ENCODE data around the gene RNF25.
"Not testable (repeated sequence)": the region's sequence is repeated elsewhere in the genome, so short reads cannot be mapped to it uniquely, and the experiment has no call there.

The RNF25 gene

DNA sequence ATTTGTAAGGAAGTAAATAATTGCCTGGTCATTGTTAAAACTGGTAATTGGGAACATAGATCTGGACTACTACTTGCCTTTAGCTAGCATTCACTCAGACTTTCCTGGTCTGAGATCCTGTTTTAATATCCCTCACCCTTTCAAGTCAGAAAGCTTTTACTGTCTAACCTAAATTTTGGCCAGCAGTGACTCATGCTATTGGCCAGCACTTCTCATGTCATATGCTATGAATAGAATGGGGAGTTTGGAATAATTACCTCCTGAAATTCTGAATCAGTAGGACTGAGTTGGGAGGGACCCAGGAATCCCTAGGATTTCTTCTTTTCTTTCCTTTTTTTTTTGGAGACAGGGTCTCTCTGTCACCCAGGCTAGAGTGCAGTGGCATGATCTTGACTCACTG lies 19.4 kb upstream of the RNF25 start:
- intact Hi-C loops (cut with DNase I) = no loop called here
- no peak for DNase-seq

DNA sequence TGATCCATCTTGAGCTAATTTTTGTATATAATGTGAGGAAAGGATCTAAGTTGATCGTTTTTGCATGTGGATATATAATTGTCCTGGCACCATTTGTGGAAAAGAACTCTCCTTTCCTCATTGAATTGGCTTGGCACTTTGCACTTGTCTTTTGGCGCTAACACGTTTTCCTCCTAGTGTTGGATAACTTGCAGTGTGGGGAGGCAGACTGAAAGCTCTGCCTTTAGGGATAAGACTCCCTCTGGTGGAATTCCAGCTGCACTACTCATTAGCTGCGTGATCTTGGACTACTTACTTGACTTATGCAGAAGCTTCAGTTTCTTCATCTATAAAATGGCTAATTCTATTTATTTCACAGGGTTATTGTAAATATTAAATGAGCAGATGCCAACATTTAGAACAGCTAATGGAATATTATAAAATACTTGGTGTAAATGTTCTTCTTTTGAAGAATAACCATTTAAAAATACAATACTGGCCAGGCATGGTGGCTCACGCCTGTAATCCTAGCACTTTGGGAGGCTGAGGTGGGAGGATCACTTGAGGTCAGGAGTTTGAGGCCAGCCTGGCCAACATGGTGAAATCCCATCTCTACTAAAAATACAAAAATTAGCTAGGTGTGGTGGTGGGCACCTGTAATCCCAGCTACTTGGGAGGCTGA lies 15.7 kb upstream of the RNF25 start:
- intact Hi-C loops (cut with DNase I) = not testable (repeated sequence)
- DNase-seq = peak in 36 of 42 donors; percentile 20 to 89 (median 66)

DNA sequence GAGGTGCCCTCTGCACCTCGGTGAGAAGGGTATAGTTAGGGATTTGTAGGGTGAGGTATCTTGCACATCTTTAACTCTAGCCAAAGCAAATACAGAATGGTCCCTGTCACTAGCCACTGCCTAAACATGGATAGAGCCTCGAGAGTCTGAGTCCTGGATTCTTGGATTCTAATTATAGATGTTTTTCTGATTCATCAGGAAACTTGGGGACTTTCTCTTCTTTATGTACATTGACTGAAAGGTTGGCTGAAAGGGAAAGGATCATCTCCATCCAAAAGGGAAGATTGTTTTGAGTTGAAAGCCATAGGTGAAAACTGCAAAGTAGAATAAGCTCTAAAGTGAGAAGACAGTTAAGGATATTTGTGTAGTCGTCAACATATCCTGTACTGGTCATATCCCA lies 8.3 kb upstream of the RNF25 start:
- intact Hi-C loops (cut with DNase I) = no loop called here
- DNase-seq = no peak

DNA sequence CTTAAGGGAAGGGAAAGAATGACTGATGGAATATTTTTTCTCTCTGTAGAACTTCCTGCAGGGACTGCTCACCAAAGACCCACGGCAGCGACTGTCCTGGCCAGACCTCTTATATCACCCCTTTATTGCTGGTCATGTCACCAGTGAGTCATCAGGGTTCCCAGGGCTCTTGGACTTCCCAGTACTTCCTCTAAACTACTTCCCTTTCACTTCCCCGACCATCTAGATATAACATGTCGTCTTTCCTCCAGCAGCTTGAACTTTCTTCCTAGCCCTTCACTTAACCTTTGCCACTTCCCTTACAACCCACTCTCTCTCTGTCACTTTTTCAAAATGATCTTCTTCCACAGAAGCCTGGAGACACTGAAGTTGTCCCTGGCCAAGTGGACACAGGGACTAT lies 7.3 kb upstream of the RNF25 start:
- intact Hi-C loops (cut with DNase I) = no loop called here
- no peak for DNase-seq

DNA sequence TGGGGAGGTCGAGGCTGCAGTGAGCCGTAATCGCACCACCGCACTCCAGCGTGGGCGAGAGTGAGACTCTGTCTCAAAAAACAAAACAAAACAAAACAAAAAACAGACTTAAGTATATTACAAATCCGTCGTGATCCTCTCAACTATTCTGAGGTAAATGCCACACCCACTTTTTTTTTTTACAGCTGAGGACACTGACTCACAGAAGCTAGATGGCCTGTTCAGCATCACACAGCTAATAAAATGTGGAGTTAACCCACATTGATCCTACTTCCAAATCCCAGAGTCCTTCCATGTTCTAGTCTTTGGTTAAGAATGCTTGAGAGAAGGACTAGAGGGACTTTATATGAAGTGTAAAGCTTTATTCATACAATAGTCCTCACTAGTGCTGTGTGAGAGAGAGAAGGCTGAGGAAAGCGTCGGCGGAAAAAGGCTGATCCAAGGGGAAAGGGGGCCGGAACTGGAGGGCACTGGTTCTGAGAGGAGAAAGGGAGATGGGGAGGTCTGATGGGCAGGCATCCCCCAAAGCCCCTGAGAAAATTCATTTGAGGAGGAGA lies 627 bp downstream of the RNF25 start:
- intact Hi-C loops (cut with DNase I) = loop anchor here (5.0 kb wide), 1 partner anchor 41 kb away; the partner anchor contains the start of gene TTLL4
- DNase-seq = no peak

DNA sequence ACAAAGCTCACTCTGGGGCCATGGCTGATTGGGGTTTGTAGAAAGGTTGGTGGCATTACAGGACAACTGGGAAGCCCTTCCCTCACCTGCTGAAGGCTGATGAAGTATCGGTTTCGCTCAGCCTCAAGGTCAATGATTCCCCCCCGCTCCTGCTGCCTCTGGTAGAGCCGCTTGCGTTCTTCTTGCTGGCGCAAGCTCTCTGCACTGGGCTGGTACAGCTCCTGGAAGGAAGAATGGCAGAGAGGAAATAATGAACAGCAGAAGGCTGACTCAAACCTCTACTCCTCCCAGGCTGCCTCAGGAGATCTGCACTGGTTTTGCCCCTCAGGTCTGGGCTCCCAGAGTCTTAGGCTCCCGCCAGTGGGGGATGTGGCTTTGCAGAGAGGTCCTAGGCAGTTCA lies 7.1 kb downstream of the RNF25 start:
- no peak for DNase-seq

DNA sequence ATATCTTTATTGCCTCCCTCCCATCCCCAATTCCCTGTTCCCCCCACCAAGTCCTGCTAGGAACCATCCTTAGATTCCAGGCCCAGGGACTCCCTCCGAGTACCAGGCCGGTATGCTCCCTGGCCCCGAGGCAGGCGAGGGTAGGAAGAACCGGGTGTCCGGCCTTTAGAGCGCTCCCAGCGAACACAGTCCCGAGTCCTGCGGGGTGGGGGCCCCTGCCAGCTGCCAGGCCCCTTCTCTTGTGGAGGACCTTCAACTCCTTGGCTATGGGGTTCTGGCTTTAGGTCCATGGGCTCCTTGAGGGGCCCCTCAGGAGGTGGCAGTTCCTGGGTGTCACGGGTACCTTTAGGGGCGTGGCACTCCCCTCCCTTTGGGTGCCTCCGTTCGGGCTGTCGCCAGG lies 7.9 kb downstream of the RNF25 start:
- no peak for DNase-seq
- intact Hi-C loops (cut with DNase I) = no loop called here

More for the DNA sequence above, 7.1 kb downstream of the RNF25 start:
- intact Hi-C loops (cut with DNase I) = no loop called here

DNA sequence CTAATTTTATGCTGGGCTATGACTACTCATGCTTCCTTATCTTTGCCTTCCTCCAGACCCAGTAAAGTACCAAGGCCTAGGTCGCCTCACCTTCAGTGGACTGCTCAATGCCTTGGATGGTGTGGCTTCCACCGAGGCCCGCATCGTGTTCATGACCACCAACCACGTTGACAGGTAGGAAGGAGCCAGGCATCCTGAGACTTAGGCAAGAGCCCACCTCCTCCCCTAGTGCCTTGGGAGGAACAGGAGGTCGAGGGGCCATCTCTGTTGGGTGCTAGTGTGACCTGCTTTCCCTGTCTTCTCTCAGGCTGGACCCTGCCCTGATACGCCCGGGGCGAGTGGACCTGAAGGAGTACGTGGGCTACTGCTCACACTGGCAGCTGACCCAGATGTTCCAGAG lies 9.0 kb downstream of the RNF25 start:
- DNase-seq = no peak
- intact Hi-C loops (cut with DNase I) = no loop called here

DNA sequence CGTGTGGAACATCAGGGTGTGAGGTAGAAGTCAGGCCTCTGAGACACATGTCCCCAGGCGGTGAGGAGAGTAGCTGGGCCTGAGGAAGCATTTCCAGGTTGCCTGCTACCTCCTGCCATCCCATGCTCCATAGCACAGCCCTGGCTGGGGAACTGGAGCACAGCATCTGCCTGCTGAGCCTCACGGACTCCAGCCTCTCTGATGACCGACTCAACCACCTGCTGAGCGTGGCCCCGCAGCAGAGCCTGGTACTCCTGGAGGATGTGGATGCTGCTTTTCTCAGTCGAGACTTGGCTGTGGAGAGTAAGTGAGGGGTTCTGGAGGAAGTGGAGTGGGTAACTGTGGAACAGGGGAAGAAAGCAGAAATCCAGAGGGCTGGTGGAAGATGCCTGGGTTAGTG lies 9.4 kb downstream of the RNF25 start:
- no peak for DNase-seq
- intact Hi-C loops (cut with DNase I) = no loop called here

DNA sequence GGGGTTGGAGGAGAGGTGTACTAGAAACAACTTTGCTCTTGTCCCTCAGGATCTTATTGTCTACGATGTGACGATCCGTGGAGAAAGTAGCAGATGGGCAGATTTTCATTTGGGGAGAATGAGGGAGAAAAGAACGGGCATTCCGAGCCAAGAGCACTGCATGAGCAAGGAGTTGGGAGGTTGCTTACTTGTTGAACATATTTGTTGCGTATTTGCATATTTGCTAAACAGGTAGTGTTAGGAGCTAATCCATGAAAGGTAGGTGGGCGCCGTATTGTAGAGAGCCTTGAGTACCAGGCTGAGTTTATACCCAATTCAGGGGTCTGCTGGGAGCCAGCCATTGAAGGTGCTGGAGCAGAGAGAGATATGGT lies 11.8 kb downstream of the RNF25 start:
- DNase-seq = no peak
- intact Hi-C loops (cut with DNase I) = loop anchor here (5.0 kb wide), 1 partner anchor 258 kb away; no protein-coding TSS in a partner anchor

DNA sequence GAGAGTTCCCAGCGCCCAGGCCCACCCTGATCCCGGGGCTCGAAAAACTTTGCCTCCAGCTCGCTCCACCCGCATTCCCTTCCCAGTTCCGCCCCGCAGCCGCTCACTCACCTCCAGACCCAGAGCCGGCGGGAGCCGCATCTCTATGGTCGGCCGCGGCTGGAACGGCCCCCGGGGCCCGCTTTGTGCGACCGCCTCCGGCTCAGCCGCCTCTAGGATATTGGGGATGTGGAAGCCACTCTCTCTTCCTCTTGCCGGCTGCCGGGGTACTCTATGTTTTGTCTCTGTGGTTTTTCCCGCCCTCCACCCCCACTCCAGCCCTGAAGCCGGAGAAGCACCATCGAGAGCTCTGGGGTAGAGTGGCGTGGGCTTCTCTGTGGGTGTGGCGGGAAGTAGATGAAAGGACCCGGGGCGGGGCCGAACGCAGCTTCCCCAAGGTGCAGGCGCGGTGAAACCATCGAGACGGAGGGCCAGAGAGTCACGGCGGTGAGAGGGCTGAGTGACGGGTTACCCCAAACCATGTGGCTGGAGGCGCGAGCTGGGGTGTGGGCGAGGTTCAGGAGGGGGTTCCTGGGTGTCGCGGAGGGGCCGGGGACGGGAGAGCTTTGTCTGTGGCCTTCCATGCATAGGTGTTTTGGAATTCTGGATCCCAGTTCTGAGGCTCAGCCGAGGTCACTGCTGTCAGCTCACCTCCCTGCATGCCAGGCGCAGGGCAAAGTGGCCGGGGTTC lies 12.4 kb downstream of the RNF25 start, which contains the start of the genes BCS1L and ZNF142:
Gene BCS1L, plus strand, starts transcription at position 426 of the 730 bp plus-strand sequence. CDS start 1,305 bp downstream, outside the sequence.
Gene ZNF142, minus strand, starts transcription at position 366 of the 730 bp plus-strand sequence. CDS start 3,194 bp downstream, outside the sequence.
- DNase-seq = peak; percentile 90 to 98 (median 95)
- intact Hi-C loops (cut with DNase I) = loop anchor here (5.0 kb wide), 1 partner anchor 257 kb away; no protein-coding TSS in a partner anchor

DNA sequence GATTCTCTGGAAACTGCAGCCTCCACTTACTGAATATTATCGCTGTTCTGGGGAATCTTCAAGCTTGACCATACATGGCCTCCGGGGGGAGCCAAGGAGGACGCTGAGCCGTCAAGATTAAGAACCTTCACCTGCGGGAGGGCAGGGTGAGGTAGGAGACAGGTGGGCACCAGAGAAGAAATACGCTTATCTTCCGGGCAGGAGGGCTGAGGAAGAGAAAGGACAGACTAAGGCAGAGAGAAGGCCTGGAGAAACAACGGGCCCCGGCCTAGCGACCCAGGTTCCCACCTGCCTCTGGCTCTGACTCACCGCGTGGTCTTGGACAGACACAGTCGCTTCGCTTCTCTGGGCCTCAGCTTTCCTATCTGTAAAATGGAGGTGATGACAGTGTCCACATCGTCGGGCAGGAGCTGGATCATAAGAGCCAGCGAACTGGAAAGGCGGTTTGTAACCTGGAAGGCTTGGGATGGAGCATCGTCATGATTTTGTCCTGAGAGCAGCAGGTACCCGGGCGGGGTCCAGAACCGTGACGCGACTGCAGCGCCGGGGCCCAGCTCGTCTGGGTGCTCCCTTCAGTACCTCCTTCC lies 13.0 kb downstream of the RNF25 start:
- intact Hi-C loops (cut with DNase I) = loop anchor here (5.0 kb wide), 1 partner anchor 256 kb away; no protein-coding TSS in a partner anchor
- peak in 16 of 42 donors; percentile 4 to 45 (median 24) for DNase-seq

DNA sequence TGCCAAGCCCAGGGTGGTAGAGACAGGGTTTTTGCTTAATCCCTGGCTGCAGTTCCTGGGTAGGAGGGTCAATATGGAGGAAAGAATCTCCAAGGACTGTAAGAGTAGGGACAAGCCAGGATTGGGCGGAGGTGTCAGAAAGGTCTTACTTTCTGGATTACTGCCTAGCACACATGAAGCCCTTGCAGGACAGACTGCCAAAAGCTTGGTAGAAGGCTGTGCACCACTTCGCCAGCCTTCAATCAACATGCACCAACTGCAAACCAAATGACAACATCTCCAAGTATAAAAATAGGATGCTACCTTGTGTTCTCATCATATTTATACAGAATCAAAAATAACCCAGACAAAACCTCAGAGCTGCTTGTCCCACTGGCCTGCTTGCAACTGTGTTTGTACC lies 16.1 kb downstream of the RNF25 start:
- intact Hi-C loops (cut with DNase I) = loop anchor here (5.0 kb wide), 1 partner anchor 253 kb away; no protein-coding TSS in a partner anchor
- DNase-seq = no peak

DNA sequence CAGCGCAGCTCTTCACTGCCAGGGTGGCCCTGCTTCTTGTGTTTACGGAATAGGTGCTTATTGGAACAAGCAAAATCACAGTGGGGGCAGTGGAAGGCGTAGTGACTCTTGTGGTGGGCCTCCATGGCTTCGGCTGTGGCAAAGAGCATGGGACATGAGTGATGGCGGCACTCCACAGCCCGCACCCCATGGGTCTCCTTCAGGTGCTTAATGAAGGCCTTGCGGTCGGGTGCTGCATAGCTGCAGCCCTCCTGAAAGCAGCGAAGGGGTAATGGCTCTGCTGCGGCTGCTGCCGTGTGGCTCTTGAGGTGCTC lies 23.1 kb downstream of the RNF25 start:
- no peak for DNase-seq
- intact Hi-C loops (cut with DNase I) = no loop called here

DNA sequence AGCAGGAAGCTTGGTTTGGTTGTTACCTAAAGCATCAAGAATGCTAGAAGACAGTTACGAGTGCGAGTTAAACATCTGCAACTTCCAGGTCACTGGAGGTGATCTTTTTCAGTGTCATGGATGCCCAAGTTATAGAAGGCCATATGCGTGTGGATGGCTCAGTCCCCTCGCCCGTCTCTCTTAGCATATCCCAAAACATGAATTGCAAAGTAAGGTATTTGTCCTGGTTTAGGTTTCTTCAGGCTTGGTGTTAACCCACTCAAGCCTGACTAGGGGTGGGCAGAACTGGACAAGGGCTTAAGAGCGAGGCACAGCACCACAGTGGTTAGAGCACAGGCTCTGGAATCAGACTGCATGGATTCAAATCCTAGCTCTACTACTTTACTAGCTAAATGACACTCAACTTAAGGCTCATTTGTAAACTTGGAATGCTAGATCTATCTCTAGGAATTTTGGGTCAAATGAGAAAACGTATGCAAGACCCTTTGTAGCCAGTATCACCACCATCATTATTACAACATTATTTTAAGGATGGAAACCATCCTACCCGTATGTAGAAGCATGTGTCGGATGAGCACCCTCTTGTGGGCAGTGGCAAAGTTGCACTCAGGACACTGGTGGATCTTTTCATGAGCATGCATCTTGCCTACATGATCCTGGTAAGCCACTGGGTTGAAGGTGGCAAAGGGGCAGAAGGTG lies 23.6 kb downstream of the RNF25 start:
- intact Hi-C loops (cut with DNase I) = no loop called here
- peak in 41 of 42 donors; percentile 23 to 80 (median 59) for DNase-seq

DNA sequence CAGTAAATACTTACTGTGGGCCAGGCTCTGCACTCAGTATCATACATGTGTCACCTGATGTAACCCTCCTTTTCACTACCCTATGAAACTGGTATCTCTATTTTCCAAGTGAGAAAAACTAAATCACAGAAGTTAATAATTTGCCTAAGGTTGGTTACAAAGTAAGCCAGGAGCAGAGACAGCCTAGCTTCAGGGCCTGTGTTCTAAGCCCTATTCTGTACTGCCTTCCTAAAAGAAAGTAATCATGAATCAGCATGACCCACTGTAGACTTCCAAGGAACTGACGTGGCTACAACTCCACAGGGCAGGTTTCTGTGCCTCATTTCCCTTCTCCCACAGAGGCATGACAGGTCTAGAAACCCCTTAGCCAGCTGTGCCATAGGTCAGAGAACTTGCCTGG lies 26.7 kb downstream of the RNF25 start:
- intact Hi-C loops (cut with DNase I) = no loop called here
- no peak for DNase-seq

DNA sequence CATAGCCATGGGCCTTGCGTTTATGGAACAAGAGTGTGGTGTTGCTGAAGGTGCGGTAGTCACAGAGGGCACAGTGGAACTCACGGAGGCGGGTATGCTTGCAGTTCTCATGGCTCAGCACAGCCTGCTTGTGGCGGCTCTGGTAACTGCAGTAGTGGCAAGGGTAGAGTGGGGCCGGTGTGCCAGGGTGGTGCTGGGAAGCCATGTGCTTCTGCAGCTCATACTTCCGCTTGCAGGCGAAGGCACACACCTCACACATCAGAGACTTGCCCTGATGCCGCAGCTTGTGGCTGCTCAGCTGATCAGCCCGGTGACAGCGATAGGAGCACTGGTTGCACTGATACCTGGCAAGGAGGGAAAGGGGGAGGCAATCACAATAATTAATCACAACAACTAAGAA lies 27.1 kb downstream of the RNF25 start:
- peak in 23 of 42 donors; percentile 4 to 59 (median 20) for DNase-seq
- intact Hi-C loops (cut with DNase I) = no loop called here

DNA sequence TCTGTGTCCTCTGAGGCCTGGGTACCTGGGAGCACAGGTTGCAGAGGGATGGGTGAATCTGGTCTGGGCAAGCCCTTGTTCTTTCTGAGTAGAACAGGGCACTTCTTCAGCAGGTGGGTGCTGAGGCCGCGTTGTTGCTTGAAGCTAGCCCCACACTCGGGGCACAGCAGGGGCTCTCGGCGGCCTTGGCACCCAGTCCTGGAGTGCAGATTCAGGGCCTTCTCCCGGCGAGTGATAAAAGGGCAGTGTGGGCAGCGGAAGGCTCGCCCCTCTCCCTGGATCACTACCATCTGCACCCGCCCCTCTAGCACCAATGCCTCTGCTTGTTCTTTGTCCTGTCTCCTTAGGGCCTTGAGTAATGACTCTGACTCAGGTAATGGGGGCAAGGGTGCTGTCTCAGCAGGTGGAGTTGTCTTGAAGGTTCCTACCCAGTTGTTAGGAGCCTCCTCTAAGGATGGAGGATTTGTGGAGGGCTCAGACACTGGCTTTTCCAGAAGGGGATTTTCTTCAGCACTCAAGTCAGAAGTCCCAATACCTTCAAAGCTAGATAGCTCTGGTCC lies 28.0 kb downstream of the RNF25 start:
- DNase-seq = no peak
- intact Hi-C loops (cut with DNase I) = no loop called here

DNA sequence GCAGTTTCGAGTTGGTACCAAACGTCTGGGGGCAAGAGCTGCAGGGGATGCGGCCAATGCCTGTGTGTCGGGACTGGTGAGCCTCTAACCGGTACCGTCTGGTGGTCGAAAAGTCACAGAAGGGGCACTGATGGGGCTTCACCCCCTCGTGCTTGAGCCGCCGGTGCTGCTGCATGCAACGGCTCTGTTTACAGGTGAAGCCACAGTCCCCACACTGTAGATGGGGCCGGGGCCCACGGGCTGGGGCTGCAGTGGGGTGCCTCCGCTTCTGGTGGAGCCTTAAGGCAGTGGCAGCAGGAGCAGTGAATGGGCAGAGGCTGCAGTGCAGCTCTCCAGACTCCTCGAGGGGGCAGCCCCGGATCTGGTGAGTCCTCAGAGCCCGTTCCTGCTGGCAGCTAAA lies 29.0 kb downstream of the RNF25 start:
- DNase-seq = no peak
- intact Hi-C loops (cut with DNase I) = no loop called here
